Measurements from ENCODE around the gene TEKT5. TPM values are rescaled to one million over a fixed set of nuclear protein-coding genes. Genes with fewer than 3 reads are reported as not detected.

The TEKT5 gene
- total RNA-seq, 4 donors from 2014 or later = 0.62 TPM; not detected in 3

DNA sequence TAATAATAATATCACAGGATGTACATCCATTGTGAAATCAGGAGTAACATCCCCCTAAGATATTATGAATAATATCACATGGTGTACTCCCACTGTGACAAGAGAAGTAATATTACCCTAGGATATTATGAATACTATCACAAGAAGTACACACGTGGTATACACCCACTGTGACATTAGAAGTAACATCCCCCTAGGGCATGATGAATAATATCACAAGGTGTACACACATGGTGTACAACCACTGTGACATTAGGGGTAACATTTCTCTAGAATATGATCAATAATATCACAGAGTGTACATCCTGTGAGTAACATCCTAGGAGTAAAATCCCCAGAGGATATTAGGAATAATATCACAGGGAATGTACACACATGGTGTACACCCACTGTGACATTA, 5.0 kb upstream of the TEKT5 start:
- Histone ChIP-seq H3K27me3 (no peaks in the 10 kb centered on the region), H3K9me3 (no peaks in the 10 kb centered on the region), H3K4me1 (no peaks in the 10 kb centered on the region), H3K4me3 (no peak overlapping the region), H3K27ac (no peak overlapping the region), H3K36me3 (no peaks in the 10 kb centered on the region)
- DNase-seq = no peak
- TF ChIP-seq POLR2A (IDR thresholded peaks at IDR 0.05) = no peak
- TF ChIP-seq, protein P1, sequence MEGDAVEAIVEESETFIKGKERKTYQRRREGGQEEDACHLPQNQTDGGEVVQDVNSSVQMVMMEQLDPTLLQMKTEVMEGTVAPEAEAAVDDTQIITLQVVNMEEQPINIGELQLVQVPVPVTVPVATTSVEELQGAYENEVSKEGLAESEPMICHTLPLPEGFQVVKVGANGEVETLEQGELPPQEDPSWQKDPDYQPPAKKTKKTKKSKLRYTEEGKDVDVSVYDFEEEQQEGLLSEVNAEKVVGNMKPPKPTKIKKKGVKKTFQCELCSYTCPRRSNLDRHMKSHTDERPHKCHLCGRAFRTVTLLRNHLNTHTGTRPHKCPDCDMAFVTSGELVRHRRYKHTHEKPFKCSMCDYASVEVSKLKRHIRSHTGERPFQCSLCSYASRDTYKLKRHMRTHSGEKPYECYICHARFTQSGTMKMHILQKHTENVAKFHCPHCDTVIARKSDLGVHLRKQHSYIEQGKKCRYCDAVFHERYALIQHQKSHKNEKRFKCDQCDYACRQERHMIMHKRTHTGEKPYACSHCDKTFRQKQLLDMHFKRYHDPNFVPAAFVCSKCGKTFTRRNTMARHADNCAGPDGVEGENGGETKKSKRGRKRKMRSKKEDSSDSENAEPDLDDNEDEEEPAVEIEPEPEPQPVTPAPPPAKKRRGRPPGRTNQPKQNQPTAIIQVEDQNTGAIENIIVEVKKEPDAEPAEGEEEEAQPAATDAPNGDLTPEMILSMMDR (IDR thresholded peaks at IDR 0.05) = no peak
- intact Hi-C loops (cut with DNase I; ENCODE audit: low total_unique reads) = no loop called here

DNA sequence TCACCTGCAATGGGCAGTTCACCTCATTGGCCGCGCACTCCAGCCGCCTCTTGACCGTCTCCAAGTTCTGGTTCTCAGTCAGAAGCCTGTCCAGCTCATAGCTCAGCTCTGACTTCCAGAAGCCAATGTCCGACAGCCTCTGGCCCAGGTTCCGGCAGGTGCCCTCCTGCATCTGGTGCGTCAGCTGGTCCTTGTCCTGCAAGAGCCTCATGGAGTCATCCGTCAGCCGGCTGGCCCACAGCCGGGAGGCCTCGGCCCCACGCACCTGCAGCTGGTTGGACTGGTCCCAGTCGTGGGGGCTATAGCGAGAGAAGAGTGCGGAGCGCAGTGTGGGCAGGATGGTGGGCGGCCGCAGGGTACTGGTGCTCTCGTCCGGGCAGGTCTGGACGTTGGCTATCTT, 424 bp downstream of the TEKT5 start:
- intact Hi-C loops (cut with DNase I; ENCODE audit: low total_unique reads) = no loop called here
- H3K27ac ChIP-seq = no peak overlapping the region
- no peak for DNase-seq

DNA sequence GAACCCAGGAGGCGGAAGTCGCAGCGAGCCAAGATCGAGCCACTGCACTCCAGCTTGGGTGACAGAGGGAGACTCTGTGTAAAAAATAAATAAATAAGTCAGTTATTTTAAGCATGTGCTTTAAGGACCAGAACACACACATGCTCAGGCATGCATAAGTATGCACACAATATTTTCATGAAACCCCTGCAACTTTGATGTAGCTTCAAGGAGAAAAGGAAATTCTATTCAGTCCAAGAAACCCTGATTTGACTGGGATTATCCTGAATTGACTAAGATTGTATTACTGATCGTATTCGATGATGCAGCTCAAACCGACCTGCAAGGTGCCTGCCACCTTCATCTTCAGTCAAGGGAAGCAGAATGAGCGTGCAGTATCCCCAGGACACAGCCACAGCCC, 841 bp downstream of the TEKT5 start:
- Histone ChIP-seq H3K27me3 (no peaks in the 10 kb centered on the region), H3K9me3 (no peaks in the 10 kb centered on the region), H3K4me1 (no peaks in the 10 kb centered on the region), H3K4me3 (no peak overlapping the region), H3K36me3 (no peaks in the 10 kb centered on the region), H3K27ac (no peak overlapping the region)
- no peak for DNase-seq
- intact Hi-C loops (cut with DNase I; ENCODE audit: low total_unique reads) = no loop called here
- TF ChIP-seq, protein P1 (IDR thresholded peaks at IDR 0.05) = no peak

More for the DNA sequence above, 424 bp downstream of the TEKT5 start:
- no peak for TF ChIP-seq POLR2A (IDR thresholded peaks at IDR 0.05)
- TF ChIP-seq, protein P1 (IDR thresholded peaks at IDR 0.05) = no peak
- Histone ChIP-seq H3K4me3 (no peak overlapping the region), H3K9me3 (no peaks in the 10 kb centered on the region), H3K4me1 (no peaks in the 10 kb centered on the region), H3K27me3 (no peaks in the 10 kb centered on the region), H3K36me3 (no peaks in the 10 kb centered on the region)

DNA sequence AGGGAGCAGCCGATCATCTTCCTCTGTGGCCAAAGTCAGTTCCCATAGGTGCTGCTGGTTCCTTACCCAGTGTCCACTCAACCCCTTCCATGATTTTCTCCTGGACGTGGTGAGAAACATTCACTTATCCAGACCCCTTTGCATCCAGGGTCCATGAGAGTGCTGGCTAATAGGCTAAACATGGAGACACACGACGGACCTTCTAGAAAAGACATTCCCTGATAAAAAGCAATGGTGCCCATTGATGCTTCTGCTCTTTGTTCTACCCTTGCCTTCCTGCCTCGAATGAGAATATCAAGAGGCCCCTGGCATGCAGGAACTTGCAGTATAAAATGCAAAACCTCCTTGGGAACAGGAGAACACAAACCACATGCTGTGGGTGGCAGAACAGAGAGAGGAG, 2.3 kb downstream of the TEKT5 start:
- TF ChIP-seq, protein P1 (IDR thresholded peaks at IDR 0.05) = no peak
- no peak for TF ChIP-seq POLR2A (IDR thresholded peaks at IDR 0.05)
- Histone ChIP-seq H3K9me3 (no peaks in the 10 kb centered on the region), H3K36me3 (no peaks in the 10 kb centered on the region), H3K27me3 (no peaks in the 10 kb centered on the region), H3K4me1 (no peaks in the 10 kb centered on the region), H3K27ac (no peak overlapping the region), H3K4me3 (no peak overlapping the region)
- intact Hi-C loops (cut with DNase I; ENCODE audit: low total_unique reads) = no loop called here
- DNase-seq = no peak

DNA sequence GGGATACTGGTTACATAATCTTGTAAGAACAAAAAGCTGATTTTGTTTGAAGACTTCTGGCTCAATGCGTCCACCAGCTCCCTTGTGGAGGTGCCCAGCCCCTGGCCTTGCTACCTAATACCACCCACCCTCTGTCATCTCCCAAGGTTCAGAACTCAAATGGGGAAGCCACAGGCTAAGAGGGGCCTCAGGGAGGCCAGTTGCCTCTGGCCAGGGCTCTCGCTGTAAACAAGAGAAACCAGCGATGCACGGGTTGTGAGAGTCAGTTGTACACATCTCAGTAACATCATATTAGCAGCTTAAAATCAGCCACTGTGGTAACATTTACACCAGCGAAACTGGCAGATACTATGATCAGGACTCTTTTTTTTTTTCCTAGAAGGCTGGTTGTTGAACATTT, 6.0 kb downstream of the TEKT5 start:
- intact Hi-C loops (cut with DNase I; ENCODE audit: low total_unique reads) = no loop called here
- H3K4me1 ChIP-seq = no peaks in the 10 kb centered on the region
- TF ChIP-seq POLR2A (IDR thresholded peaks at IDR 0.05) = no peak
- TF ChIP-seq, protein P1 (IDR thresholded peaks at IDR 0.05) = no peak
- no peak overlapping the region for H3K4me3 ChIP-seq
- H3K9me3 ChIP-seq = no peaks in the 10 kb centered on the region
- no peaks in the 10 kb centered on the region for H3K36me3 ChIP-seq
- no peak for DNase-seq
- no peaks in the 10 kb centered on the region for H3K27me3 ChIP-seq
- no peak overlapping the region for H3K27ac ChIP-seq

Data from uterus (tissue), 4 donors.